GM12878 (cell line): Measurements from ENCODE around the gene MBD5. TPM values are rescaled to one million over a fixed set of nuclear protein-coding genes. Genes with fewer than 3 reads are reported as not detected.

ENCODE experiments used
- ATAC-seq: fragments of 200-7000 bp; cut with Tn5 transposase; 3 replicates; pipeline ENCODE4 v1.9.1; 2020; ENCODE audit warnings: mild to moderate bottlenecking, moderate library complexity
- BruUV-seq: library from RNA; stranded (reverse); fragments of 400-500 nt; replicated peaks from 2 replicates; lab custom pipeline; 2021; lab: Mats Ljungman, UMichigan
- CTCF ChIA-PET: fragments of 300-600 bp; sonication (Branson Sonifier 250); formaldehyde crosslinking; extraction: SDS; loops from one replicate; lab custom pipeline; 2021; ENCODE audit warnings: inconsistent platforms; lab: Yijun Ruan, JAX
- POLR2A ChIA-PET: fragments of 350-600 bp; formaldehyde crosslinking; extraction: SDS; loops from one replicate; lab custom pipeline; 2021; ENCODE audit warnings: inconsistent platforms; lab: Charles Lee
- RAD21 ChIA-PET: fragments of 300-600 bp; sonication (Branson Sonifier 250); formaldehyde crosslinking; loops from one replicate; lab custom pipeline; 2023; ENCODE audit warnings: antibody characterized with exemption; ENCODE audit not compliant: unreplicated experiment; lab: Charles Lee
- SMC1A ChIA-PET: fragments of 300-600 bp; sonication (Branson Sonifier 250); formaldehyde crosslinking; loops from one replicate; lab custom pipeline; 2023; ENCODE audit not compliant: unreplicated experiment, uncharacterized antibody; lab: Charles Lee
- DNase-seq: peaks from one replicate; pipeline ENCODE4 v3.0.0-alpha.2; 2011; ENCODE audit warnings: low read depth, low spot score
- FAIRE-seq: peaks from 3 replicates; lab custom pipeline; 2011; peaks lifted over from hg19 to GRCh38; lab: Jason Lieb, UNC
- H2AFZ ChIP-seq: 2 replicates; pipeline ENCODE4 v1.6.0; 2011; ENCODE audit warnings: low read depth, low read length, control low read depth; ENCODE audit not compliant: control insufficient read depth
- H3K27ac ChIP-seq: 2 replicates; pipeline ENCODE4 v1.5.1; 2011; ENCODE audit warnings: control low read depth; ENCODE audit not compliant: control insufficient read depth, insufficient read depth
- H3K27me3 ChIP-seq, 2 experiments: replicated peaks in 1 of 2; 2 replicates each; pipeline versions ENCODE4 v1.6.0 to v1.6.1; 2011; ENCODE audit warnings: low read length in 1 of 2; ENCODE audit not compliant: control insufficient read depth in 2 of 2, insufficient read depth in 2 of 2
- H3K36me3 ChIP-seq, 2 experiments: 2 replicates each; pipeline ENCODE4 v1.5.1; 2011; ENCODE audit warnings: low read length in 1 of 2; ENCODE audit not compliant: control insufficient read depth in 2 of 2, insufficient read depth in 2 of 2
- H3K4me1 ChIP-seq: 2 replicates; pipeline ENCODE4 v1.6.1; 2011; ENCODE audit warnings: mild to moderate bottlenecking, low read length, moderate library complexity, mixed read lengths; ENCODE audit not compliant: control insufficient read depth, insufficient read depth
- H3K4me2 ChIP-seq: 2 replicates; pipeline ENCODE4 v1.6.0; 2011; ENCODE audit warnings: control low read depth; ENCODE audit not compliant: control insufficient read depth, insufficient read depth
- H3K4me3 ChIP-seq: fragments of 200-600 bp; sonication (generic); 2 replicates; pipeline ENCODE4 v1.5.1; 2016
- H3K79me2 ChIP-seq: 2 replicates; pipeline ENCODE4 v1.6.0; 2011; ENCODE audit warnings: low read length; ENCODE audit not compliant: control insufficient read depth, insufficient read depth
- H3K9ac ChIP-seq: 2 replicates; pipeline ENCODE4 v1.8.0; 2011; ENCODE audit warnings: low read length, control low read depth, mixed read lengths; ENCODE audit not compliant: control insufficient read depth, insufficient read depth
- H3K9me3 ChIP-seq: replicated peaks from 3 replicates; pipeline ENCODE4 v1.5.1; 2011; ENCODE audit warnings: mild to moderate bottlenecking, low read length; ENCODE audit not compliant: control insufficient read depth, insufficient read depth
- H4K20me1 ChIP-seq: 2 replicates; pipeline ENCODE4 v1.6.0; 2011; ENCODE audit not compliant: control insufficient read depth, insufficient read depth
- CBFB ChIP-seq: IDR thresholded peaks from 2 replicates; pipeline ENCODE4 v1.6.1; 2016; ENCODE audit warnings: antibody characterized with exemption, low read depth
- JUND ChIP-seq: IDR thresholded peaks from 2 replicates; pipeline ENCODE4 v1.6.1; 2012; ENCODE audit warnings: low read depth, mild to moderate bottlenecking, low read length, improper control_type of control experiment, moderate library complexity
- KDM1A ChIP-seq: fragments of 200-600 bp; sonication (generic); IDR thresholded peaks from 2 replicates; pipeline ENCODE4 v1.6.1; 2016; ENCODE audit warnings: borderline replicate concordance
- KLF5 ChIP-seq: fragments of 450-650 bp; IDR thresholded peaks from 2 replicates; pipeline ENCODE4 v1.6.1; 2014; ENCODE audit warnings: mild to moderate bottlenecking; ENCODE audit not compliant: partially characterized antibody
- MTA3 ChIP-seq: IDR thresholded peaks from 2 replicates; pipeline ENCODE4 v1.6.1; 2012; ENCODE audit warnings: low read length, inconsistent platforms, borderline replicate concordance
- MYB ChIP-seq: fragments of 150-350 bp; IDR thresholded peaks from 2 replicates; pipeline ENCODE4 v1.6.1; 2014; ENCODE audit warnings: mild to moderate bottlenecking, low read depth, low read length, borderline replicate concordance
- NFIC ChIP-seq: IDR thresholded peaks from 2 replicates; pipeline ENCODE4 v1.6.1; 2012; ENCODE audit warnings: low read depth, mild to moderate bottlenecking, inconsistent platforms, low read length, moderate library complexity
- RAD51 ChIP-seq: fragments of 450-650 bp; IDR thresholded peaks from 2 replicates; pipeline ENCODE4 v1.6.1; 2016; ENCODE audit warnings: moderate library complexity, mild to moderate bottlenecking, inconsistent platforms
- RUNX3 ChIP-seq: IDR thresholded peaks from 2 replicates; pipeline ENCODE4 v1.6.1; 2012; ENCODE audit warnings: low read length, inconsistent platforms
- TAF1 ChIP-seq: IDR thresholded peaks from 2 replicates; pipeline ENCODE4 v1.6.1; 2011; ENCODE audit warnings: mild to moderate bottlenecking, low read depth, low read length, borderline replicate concordance
- TBL1XR1 ChIP-seq: IDR thresholded peaks from 2 replicates; pipeline ENCODE4 v1.6.1; 2012; ENCODE audit warnings: low read depth, low read length, improper control_type of control experiment
- WGBS: methylation state at CpG from one replicate; pipeline ENCODE4 v1.1.6; 2016; ENCODE audit warnings: low lambda C conversion rate; ENCODE audit not compliant: insufficient replicate concordance, insufficient coverage; ENCODE audit errors: missing lambda C conversion rate; 5-methylcytosine and 5-hydroxymethylcytosine counted together
- in situ Hi-C: fragments of 300-500 bp; cut with MboI; formaldehyde crosslinking; loops from 9 replicates; pipeline ENCODE4 v1.14.3; 2018; ENCODE audit warnings: mixed read lengths
- intact Hi-C: fragments of 100-400 bp; cut with micrococcal nuclease; formaldehyde crosslinking; loops from one replicate; pipeline ENCODE4 v1.14.2; 2022; ENCODE audit not compliant: unreplicated experiment
- polyA plus RNA-seq, 11 experiments: library from polyadenylated mRNA; depleted of rRNA in 4 of 11; unstranded in 6 of 11; stranded (reverse) in 5 of 11; fragments of >200 nt; fragmentation: Nextera tagmentation in 4 of 11; fragmentation: Illumina TruSeq in 1 of 11; extraction: Ambion mirVana in 4 of 11; extraction: Trizol in 1 of 11; gene quantifications; 1 replicate in 1 of 11; 2 replicates in 10 of 11; pipeline versions ENCODE4 v1.2.1 to v1.2.3, GENCODE V29; 2011 to 2016; ENCODE audit warnings: inconsistent platforms in 2 of 11, missing spikeins in 2 of 11, low read depth in 1 of 11
- total RNA-seq, 4 experiments: library from RNA; depleted of rRNA in 3 of 4; stranded (reverse); fragments of >200 nt in 3 of 4; fragmentation: Illumina TruSeq in 1 of 4; extraction: Trizol in 1 of 4; gene quantifications; 2 replicates each; pipeline versions ENCODE4 v1.2.1 to v1.2.3, GENCODE V29; 2013 to 2021
- TF ChIP-seq, protein P1 (sequence below): fragments of 450-650 bp; IDR thresholded peaks from 2 replicates; pipeline ENCODE4 v1.6.1; 2016; ENCODE audit warnings: mild to moderate bottlenecking
- TF ChIP-seq, protein P2 (sequence below): IDR thresholded peaks from 2 replicates; pipeline ENCODE4 v1.6.1; 2012; ENCODE audit warnings: improper control_type of control experiment, low read depth, low read length; ENCODE audit not compliant: insufficient replicate concordance

MBD5 gene
- total and polyA plus RNA-seq, 10 of the 15 experiments (the other 5 are each of a cell fraction or from before 2014, with no cell fraction given): 7.4 to 58.0 (median 21.2) TPM

- Histone ChIP-seq H3K27me3 (no peaks in the 10 kb centered on the region), H3K36me3 (peaks cover 0 to 7% of the 10 kb centered on the region in 2 experiments; a peak in 2 of 4 replicates), H3K9me3 (peaks cover 2% of the 10 kb centered on the region; the same call in 1 of the 3 replicates), H3K79me2 (no peaks in the 10 kb centered on the region), H2AFZ (no peak overlapping the region), H4K20me1 (no peaks in the 10 kb centered on the region), H3K27ac (no peak overlapping the region), H3K4me3 (no peak overlapping the region), H3K4me2 (no peak overlapping the region), H3K9ac (no peak overlapping the region), H3K4me1 (no peaks in the 10 kb centered on the region)
- DNase-seq: no peak
- no peak for TF ChIP-seq MYB
- TF ChIP-seq RAD51: no peak
- TF ChIP-seq RUNX3: no peak
- ChIA-PET CTCF (interaction anchor here (0.5 kb wide), 1 partner anchor 260 kb away, joined by 3 read pairs; no protein-coding TSS in a partner anchor), POLR2A (no interaction called here), SMC1A (no interaction called here), RAD21 (no interaction called here)
- no peak for ATAC-seq
- intact Hi-C loops: no loop called here
- no peak for FAIRE-seq
- in situ Hi-C loops: no loop called here
- BruUV-seq: no TSS peak
These were observed 217.0 kb downstream of the MBD5 start for GRCh38 chr2:148237911-148238310.

DNA sequence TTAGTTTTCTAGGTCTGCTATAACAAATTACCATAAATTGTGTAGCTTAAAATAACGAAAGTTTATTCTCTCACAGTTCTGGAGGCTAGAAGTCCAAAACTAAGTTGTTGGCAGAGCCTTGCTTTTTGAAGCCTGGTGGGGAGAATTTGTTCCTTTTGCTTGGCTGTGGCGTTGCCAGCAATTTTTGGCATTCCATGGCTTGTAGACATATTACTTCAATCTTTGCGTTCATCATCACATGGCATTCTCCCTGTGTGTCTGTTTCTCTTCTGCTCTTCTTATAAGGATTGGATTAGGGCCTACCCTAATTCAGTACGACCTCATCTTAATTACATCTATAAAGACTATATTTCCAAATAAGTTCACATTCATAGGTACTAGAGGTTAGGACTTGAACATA is 217.7 kb downstream of the MBD5 start:
- BruUV-seq: no TSS peak
- TF ChIP-seq KLF5 (no peak), JUND (no peak), TBL1XR1 (no peak), NFIC (no peak), CBFB (no peak), KDM1A (no peak), MTA3 (no peak), TAF1 (no peak), RUNX3 (no peak)
- TF ChIP-seq, protein P1, sequence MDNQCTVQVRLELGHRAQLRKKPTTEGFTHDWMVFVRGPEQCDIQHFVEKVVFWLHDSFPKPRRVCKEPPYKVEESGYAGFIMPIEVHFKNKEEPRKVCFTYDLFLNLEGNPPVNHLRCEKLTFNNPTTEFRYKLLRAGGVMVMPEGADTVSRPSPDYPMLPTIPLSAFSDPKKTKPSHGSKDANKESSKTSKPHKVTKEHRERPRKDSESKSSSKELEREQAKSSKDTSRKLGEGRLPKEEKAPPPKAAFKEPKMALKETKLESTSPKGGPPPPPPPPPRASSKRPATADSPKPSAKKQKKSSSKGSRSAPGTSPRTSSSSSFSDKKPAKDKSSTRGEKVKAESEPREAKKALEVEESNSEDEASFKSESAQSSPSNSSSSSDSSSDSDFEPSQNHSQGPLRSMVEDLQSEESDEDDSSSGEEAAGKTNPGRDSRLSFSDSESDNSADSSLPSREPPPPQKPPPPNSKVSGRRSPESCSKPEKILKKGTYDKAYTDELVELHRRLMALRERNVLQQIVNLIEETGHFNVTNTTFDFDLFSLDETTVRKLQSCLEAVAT: no peak
- TF ChIP-seq, protein P2, sequence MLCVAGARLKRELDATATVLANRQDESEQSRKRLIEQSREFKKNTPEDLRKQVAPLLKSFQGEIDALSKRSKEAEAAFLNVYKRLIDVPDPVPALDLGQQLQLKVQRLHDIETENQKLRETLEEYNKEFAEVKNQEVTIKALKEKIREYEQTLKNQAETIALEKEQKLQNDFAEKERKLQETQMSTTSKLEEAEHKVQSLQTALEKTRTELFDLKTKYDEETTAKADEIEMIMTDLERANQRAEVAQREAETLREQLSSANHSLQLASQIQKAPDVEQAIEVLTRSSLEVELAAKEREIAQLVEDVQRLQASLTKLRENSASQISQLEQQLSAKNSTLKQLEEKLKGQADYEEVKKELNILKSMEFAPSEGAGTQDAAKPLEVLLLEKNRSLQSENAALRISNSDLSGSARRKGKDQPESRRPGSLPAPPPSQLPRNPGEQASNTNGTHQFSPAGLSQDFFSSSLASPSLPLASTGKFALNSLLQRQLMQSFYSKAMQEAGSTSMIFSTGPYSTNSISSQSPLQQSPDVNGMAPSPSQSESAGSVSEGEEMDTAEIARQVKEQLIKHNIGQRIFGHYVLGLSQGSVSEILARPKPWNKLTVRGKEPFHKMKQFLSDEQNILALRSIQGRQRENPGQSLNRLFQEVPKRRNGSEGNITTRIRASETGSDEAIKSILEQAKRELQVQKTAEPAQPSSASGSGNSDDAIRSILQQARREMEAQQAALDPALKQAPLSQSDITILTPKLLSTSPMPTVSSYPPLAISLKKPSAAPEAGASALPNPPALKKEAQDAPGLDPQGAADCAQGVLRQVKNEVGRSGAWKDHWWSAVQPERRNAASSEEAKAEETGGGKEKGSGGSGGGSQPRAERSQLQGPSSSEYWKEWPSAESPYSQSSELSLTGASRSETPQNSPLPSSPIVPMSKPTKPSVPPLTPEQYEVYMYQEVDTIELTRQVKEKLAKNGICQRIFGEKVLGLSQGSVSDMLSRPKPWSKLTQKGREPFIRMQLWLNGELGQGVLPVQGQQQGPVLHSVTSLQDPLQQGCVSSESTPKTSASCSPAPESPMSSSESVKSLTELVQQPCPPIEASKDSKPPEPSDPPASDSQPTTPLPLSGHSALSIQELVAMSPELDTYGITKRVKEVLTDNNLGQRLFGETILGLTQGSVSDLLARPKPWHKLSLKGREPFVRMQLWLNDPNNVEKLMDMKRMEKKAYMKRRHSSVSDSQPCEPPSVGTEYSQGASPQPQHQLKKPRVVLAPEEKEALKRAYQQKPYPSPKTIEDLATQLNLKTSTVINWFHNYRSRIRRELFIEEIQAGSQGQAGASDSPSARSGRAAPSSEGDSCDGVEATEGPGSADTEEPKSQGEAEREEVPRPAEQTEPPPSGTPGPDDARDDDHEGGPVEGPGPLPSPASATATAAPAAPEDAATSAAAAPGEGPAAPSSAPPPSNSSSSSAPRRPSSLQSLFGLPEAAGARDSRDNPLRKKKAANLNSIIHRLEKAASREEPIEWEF: no peak

More for the DNA sequence above, 217.7 kb downstream of the MBD5 start:
- Histone ChIP-seq H2AFZ (no peak overlapping the region), H3K79me2 (no peaks in the 10 kb centered on the region), H3K27me3 (no peaks in the 10 kb centered on the region), H3K27ac (no peak overlapping the region), H3K4me3 (no peak overlapping the region), H3K9me3 (peaks cover 2% of the 10 kb centered on the region; the same call in 1 of the 3 replicates), H3K9ac (no peak overlapping the region), H4K20me1 (no peaks in the 10 kb centered on the region), H3K4me1 (no peaks in the 10 kb centered on the region), H3K36me3 (peaks cover 0 to 7% of the 10 kb centered on the region in 2 experiments; a peak in 1 of 4 replicates), H3K4me2 (no peak overlapping the region)
- RAD21 ChIA-PET: no interaction called here
- WGBS: 98% methylated on average over 4 of the region's 4 CpGs
- CTCF ChIA-PET: no interaction called here
- intact Hi-C loops: no loop called here
- POLR2A ChIA-PET: no interaction called here
- ATAC-seq (no peak), DNase-seq (no peak), FAIRE-seq (no peak)
- in situ Hi-C loops: no loop called here
- SMC1A ChIA-PET: no interaction called here
